Esophagus muscularis mucosa (tissue), 4 donors: ENCODE results near the gene TRMT1. TPM values are rescaled to one million over a fixed set of nuclear protein-coding genes. Genes with fewer than 3 reads are reported as not detected.

Experiments
- DNase-seq: peaks from one replicate; pipeline ENCODE4 v3.0.0-alpha.2; 2017; ENCODE audit errors: extremely low spot score
- H3K27ac ChIP-seq, 4 donors: fragments of 200-600 bp; sonication (generic); replicated peaks in 1 of 4; 1 replicate in 3 of 4; 2 replicates in 1 of 4; pipeline ENCODE4 v1.5.1; 2016 to 2019; ENCODE audit warnings: mild to moderate bottlenecking in 1 of 4
- H3K27me3 ChIP-seq, 4 donors: fragments of 200-600 bp; sonication (generic); one replicate each; pipeline versions ENCODE4 v1.5.1 to v1.6.0; 2016 to 2019
- H3K36me3 ChIP-seq, 4 donors: fragments of 200-600 bp; sonication (generic); one replicate each; pipeline ENCODE4 v1.5.1; 2016 to 2019
- H3K4me1 ChIP-seq, 4 donors: fragments of 200-600 bp; sonication (generic); one replicate each; pipeline ENCODE4 v1.5.1; 2016 to 2019
- H3K4me3 ChIP-seq, 4 donors: fragments of 200-600 bp; sonication (generic); 1 replicate in 2 of 4; 2 replicates in 2 of 4; pipeline ENCODE4 v1.5.1; 2016 to 2019; ENCODE audit warnings: mild to moderate bottlenecking in 4 of 4, moderate library complexity in 1 of 4
- H3K9me3 ChIP-seq, 4 donors: fragments of 200-600 bp; sonication (generic); 1 replicate in 3 of 4; 2 replicates in 1 of 4; pipeline ENCODE4 v1.5.1; 2016 to 2019
- EP300 ChIP-seq: sonication (generic); formaldehyde crosslinking; IDR thresholded peaks from one replicate; pipeline ENCODE4 v1.6.1; 2017; ENCODE audit warnings: antibody characterized with exemption
- POLR2A ChIP-seq: fragments of 450-650 bp; IDR thresholded peaks from one replicate; pipeline ENCODE4 v1.6.1; 2017; ENCODE audit warnings: antibody characterized with exemption, moderate library complexity, mild to moderate bottlenecking, low read depth
- POLR2AphosphoS5 ChIP-seq, 2 donors: sonication (generic); formaldehyde crosslinking; IDR thresholded peaks; one replicate each; pipeline ENCODE4 v1.6.1; 2017; ENCODE audit warnings: antibody characterized with exemption in 2 of 2
- WGBS: methylation state at CpG from one replicate; pipeline ENCODE4 v1.1.5; 2018; 5-methylcytosine and 5-hydroxymethylcytosine counted together
- intact Hi-C: fragments of 100-400 bp; cut with DNase I; formaldehyde crosslinking; loops from one replicate; pipeline ENCODE4 v1.15.1; 2023
- total RNA-seq, 4 donors: library from RNA; depleted of rRNA; stranded (reverse); fragments of >200 nt; gene quantifications; one replicate each; pipeline versions ENCODE4 v1.1.0 to v1.2.1, GENCODE V29; 2016
- TF ChIP-seq, protein P1 (sequence below), 3 experiments: fragments of 200-600 bp in 2 of 3; fragments of 450-650 bp in 1 of 3; sonication (generic) in 2 of 3; IDR thresholded peaks; one replicate each; pipeline ENCODE4 v1.5.1; 2017 to 2019; ENCODE audit warnings: antibody characterized with exemption in 3 of 3, mild to moderate bottlenecking in 2 of 3, moderate library complexity in 1 of 3

The TRMT1 gene
- total RNA-seq, 4 donors from 2014 or later, result 21.4 to 27.6 (median 26.9) TPM

- Histone ChIP-seq H3K4me1 (peaks cover 99 to 100% (median 100%) of the 10 kb centered on the region in 4 donors), H3K4me3 (peak overlapping the region; percentile 43 to 57 (median 50)), H3K9me3 (no peaks in the 10 kb centered on the region), H3K36me3 (no peaks in the 10 kb centered on the region), H3K27me3 (no peaks in the 10 kb centered on the region), H3K27ac (peak overlapping the region; percentile 97 to 98 (median 98))
- WGBS, result 0% methylated on average over 15 of the region's 40 CpGs
- TF ChIP-seq, protein P1, sequence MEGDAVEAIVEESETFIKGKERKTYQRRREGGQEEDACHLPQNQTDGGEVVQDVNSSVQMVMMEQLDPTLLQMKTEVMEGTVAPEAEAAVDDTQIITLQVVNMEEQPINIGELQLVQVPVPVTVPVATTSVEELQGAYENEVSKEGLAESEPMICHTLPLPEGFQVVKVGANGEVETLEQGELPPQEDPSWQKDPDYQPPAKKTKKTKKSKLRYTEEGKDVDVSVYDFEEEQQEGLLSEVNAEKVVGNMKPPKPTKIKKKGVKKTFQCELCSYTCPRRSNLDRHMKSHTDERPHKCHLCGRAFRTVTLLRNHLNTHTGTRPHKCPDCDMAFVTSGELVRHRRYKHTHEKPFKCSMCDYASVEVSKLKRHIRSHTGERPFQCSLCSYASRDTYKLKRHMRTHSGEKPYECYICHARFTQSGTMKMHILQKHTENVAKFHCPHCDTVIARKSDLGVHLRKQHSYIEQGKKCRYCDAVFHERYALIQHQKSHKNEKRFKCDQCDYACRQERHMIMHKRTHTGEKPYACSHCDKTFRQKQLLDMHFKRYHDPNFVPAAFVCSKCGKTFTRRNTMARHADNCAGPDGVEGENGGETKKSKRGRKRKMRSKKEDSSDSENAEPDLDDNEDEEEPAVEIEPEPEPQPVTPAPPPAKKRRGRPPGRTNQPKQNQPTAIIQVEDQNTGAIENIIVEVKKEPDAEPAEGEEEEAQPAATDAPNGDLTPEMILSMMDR (IDR thresholded peaks at IDR 0.05), result peak; percentile 96 to 98 (median 97)
- TF ChIP-seq POLR2AphosphoS5 (IDR thresholded peaks at IDR 0.05) (peak in 1 of 2 donors; percentile 73), POLR2A (no peak)
- DNase-seq, result no peak
- intact Hi-C loops, result loop anchor here (1.0 kb wide), 1 partner anchor 78 kb away; no protein-coding TSS in a partner anchor
These were observed 55.3 kb downstream of the TRMT1 start for GRCh38 chr19:13060964-13061927.

DNA sequence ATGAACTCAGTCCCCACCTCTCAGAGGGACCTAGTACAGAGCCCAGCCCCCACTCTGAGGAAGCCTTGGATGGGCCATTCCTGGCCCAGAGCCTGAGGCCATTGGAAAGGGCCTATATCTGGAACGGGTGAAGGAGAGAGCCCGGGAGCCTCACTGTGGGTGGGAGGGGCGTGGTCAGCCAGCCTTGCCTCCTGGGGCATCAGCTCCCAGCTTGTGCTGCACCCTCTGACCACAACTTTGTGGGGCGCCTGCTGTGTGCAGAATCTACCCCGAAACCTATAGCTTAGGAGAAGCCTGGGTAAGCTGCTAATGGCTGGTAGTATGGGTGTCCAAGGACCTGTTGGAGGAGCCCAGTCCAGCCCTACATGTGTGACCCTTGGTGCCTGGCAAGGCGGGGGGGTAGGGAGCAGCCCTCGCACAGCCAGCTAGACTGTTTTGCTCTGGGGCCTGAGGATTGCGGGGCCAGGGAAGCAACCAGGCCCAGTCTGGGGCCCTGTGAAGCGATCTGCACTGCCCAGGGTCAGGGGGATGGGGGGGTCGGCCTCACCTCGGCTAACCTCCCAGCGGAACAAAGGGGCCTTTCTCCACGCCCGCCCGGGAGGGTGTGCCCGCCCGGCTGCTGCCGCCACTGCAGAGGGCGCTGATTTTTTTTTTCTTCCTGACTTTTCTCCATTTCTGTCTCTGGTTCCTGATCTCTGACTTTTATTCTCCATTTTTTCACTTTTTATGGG, 56.1 kb downstream of the TRMT1 start:
- peak overlapping the region; percentile 43 to 57 (median 50) for H3K4me3 ChIP-seq
- no peaks in the 10 kb centered on the region for H3K27me3 ChIP-seq
- WGBS, result 17% methylated on average over 14 of the region's 19 CpGs
- no peaks in the 10 kb centered on the region for H3K36me3 ChIP-seq
- H3K4me1 ChIP-seq, result peaks cover 99 to 100% (median 100%) of the 10 kb centered on the region in 4 donors
- H3K27ac ChIP-seq, result peak overlapping the region; percentile 97 to 98 (median 98)
- DNase-seq, result no peak
- no peaks in the 10 kb centered on the region for H3K9me3 ChIP-seq
- intact Hi-C loops, result no loop called here
- no peak for TF ChIP-seq POLR2AphosphoS5 (IDR thresholded peaks at IDR 0.05)
- TF ChIP-seq, protein P1 (IDR thresholded peaks at IDR 0.05), result no peak
- no peak for TF ChIP-seq EP300
- TF ChIP-seq POLR2A, result no peak

DNA sequence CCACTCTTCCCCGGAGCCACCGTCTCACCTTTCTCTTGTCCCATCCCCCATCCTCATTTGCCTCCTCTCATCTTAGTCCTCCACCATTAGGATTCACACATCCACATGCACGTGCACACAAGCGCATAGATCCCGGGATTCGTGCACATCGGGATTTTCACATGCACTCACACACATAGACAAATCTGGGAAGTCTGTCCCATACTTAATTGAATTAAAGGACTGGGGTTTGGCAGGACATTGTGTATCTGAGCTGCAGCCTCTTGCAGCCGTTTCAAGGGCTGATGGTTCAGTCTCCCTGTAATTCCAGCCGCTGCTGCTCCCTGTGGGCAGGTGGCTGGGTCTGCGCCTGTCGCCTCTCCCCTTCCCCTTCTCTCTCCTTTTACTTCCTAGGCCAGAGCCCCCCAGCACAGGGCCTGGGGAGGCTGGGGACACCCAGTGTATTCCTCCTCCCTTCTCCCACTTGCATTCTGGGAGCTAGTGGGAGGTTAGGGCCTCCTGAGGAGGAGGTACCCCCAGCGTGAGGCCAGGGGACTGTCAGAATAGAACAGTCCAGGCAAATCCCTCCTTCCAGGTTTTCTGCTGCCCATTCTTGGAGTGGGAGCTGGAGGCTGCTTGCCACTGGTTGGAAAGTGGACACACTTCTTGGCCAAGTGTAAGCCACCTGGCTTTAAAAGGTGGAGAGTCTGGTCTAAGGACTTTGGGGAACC, 57.4 kb downstream of the TRMT1 start:
- TF ChIP-seq, protein P1 (IDR thresholded peaks at IDR 0.05), result peak in 2 of 3 experiments; percentile 14 to 25
- no peak for TF ChIP-seq EP300
- TF ChIP-seq POLR2AphosphoS5 (IDR thresholded peaks at IDR 0.05), result peak in 1 of 2 donors; percentile 24
- TF ChIP-seq POLR2A, result no peak
- intact Hi-C loops, result no loop called here
- no peaks in the 10 kb centered on the region for H3K27me3 ChIP-seq
- no peaks in the 10 kb centered on the region for H3K9me3 ChIP-seq
- 60% methylated on average over 12 of the region's 12 CpGs for WGBS
- H3K4me3 ChIP-seq, result no peak overlapping the region
- H3K27ac ChIP-seq, result peak overlapping the region; percentile 97 to 98 (median 98)
- H3K36me3 ChIP-seq, result no peaks in the 10 kb centered on the region
- peaks cover 99 to 100% (median 100%) of the 10 kb centered on the region in 4 donors for H3K4me1 ChIP-seq
- no peak for DNase-seq

GRCh38 chr19:13057744-13058143, 58.8 kb downstream of the TRMT1 start:
- no peak for TF ChIP-seq POLR2A
- TF ChIP-seq, protein P1 (IDR thresholded peaks at IDR 0.05), result no peak
- no peak for TF ChIP-seq EP300
- no peak for TF ChIP-seq POLR2AphosphoS5 (IDR thresholded peaks at IDR 0.05)
- WGBS, result 49% methylated on average over 2 of the region's 2 CpGs
- DNase-seq, result no peak
- H3K4me3 ChIP-seq, result no peak overlapping the region
- intact Hi-C loops, result no loop called here
- no peaks in the 10 kb centered on the region for H3K9me3 ChIP-seq
- peak overlapping the region; percentile 97 to 98 (median 98) for H3K27ac ChIP-seq
- H3K36me3 ChIP-seq, result no peaks in the 10 kb centered on the region
- peaks cover 99 to 100% (median 100%) of the 10 kb centered on the region in 4 donors for H3K4me1 ChIP-seq
- no peaks in the 10 kb centered on the region for H3K27me3 ChIP-seq
